ENCODE results near the gene EPS15. TPM values are rescaled to one million over a fixed set of nuclear protein-coding genes. Genes with fewer than 3 reads are reported as not detected.

EPS15 gene
- total and polyA plus RNA-seq, 9 of the 15 experiments (the other 6 are each of a cell fraction or from before 2014, with no cell fraction given), result 23.1 to 69.0 (median 41.7) TPM

- TF ChIP-seq ZBTB2 (IDR thresholded peaks at IDR 0.05), result no peak
- TF ChIP-seq ZNF280B (CRISPR knock-in tag; IDR thresholded peaks at IDR 0.05), result 0 out of 2 replicates have a peak, but pooled peaks have one; percentile 48
- TF ChIP-seq IRF2 (CRISPR knock-in tag; IDR thresholded peaks at IDR 0.05), result no peak
- no peak for TF ChIP-seq ZNF232 (CRISPR knock-in tag; IDR thresholded peaks at IDR 0.05)
- TF ChIP-seq ZNF444 (CRISPR knock-in tag; IDR thresholded peaks at IDR 0.05), result no peak
- TF ChIP-seq SNAPC5 (CRISPR knock-in tag; IDR thresholded peaks at IDR 0.05), result no peak
- no peak for TF ChIP-seq FOS (IDR thresholded peaks at IDR 0.05; ENCODE audit: extremely low read depth, insufficient read length)
- TF ChIP-seq THRA (IDR thresholded peaks at IDR 0.05), result no peak
- TF ChIP-seq KDM2B (CRISPR knock-in tag; IDR thresholded peaks at IDR 0.05), result no peak
- TF ChIP-seq ZBTB17 (CRISPR knock-in tag; IDR thresholded peaks at IDR 0.05), result 0 out of 2 replicates have a peak, but pooled peaks have one; percentile 9
- TF ChIP-seq ARHGAP35 (IDR thresholded peaks at IDR 0.05; ENCODE audit: partially characterized antibody), result no peak
- no peak for TF ChIP-seq RBM14 (IDR thresholded peaks at IDR 0.05; ENCODE audit: borderline replicate concordance, insufficient read depth, low read depth, low read length)
- no peak for TF ChIP-seq LCOR (CRISPR knock-in tag; IDR thresholded peaks at IDR 0.05)
- no peak for TF ChIP-seq ZNF282 (CRISPR knock-in tag; IDR thresholded peaks at IDR 0.05)
- TF ChIP-seq MYNN (IDR thresholded peaks at IDR 0.05), result no peak
- no peak for TF ChIP-seq MYNN (CRISPR knock-in tag; IDR thresholded peaks at IDR 0.05)
- no peak for TF ChIP-seq TBL1XR1 (IDR thresholded peaks at IDR 0.05; ENCODE audit: low read length in 2 of 2)
- no peak for TF ChIP-seq ZNF12 (CRISPR knock-in tag; IDR thresholded peaks at IDR 0.05)
- TF ChIP-seq CXXC5 (CRISPR knock-in tag; IDR thresholded peaks at IDR 0.05), result peak; percentile 75
- TF ChIP-seq POLR2G (IDR thresholded peaks at IDR 0.05; ENCODE audit: low read depth, low read length), result no peak
- no peak for TF ChIP-seq ZBTB26 (CRISPR knock-in tag; IDR thresholded peaks at IDR 0.05)
- no peak for TF ChIP-seq GTF2F1 (IDR thresholded peaks at IDR 0.05; ENCODE audit: low read depth, low read length)
- TF ChIP-seq RBM15 (IDR thresholded peaks at IDR 0.05; ENCODE audit: insufficient read depth, low read length), result no peak
- TF ChIP-seq FOXK2 (conservative IDR thresholded peaks at IDR 0.05 in 1 of 2, IDR thresholded peaks at IDR 0.05 in 1 of 2; ENCODE audit: low read depth in 2 of 2), result no peak
- no peak for TF ChIP-seq U2AF1 (optimal IDR thresholded peaks at IDR 0.05; ENCODE audit: low read depth, low read length)
- no peak for TF ChIP-seq ZNF561 (CRISPR knock-in tag; conservative IDR thresholded peaks at IDR 0.05)
Measured at GRCh38 chr1:51518586-51519047, 449 bp downstream of the EPS15 start (continued).

All from K562 (cell line).